Breast epithelium (tissue), 3 donors: ENCODE data around the gene RUNX3.

Experiments
- CTCF ChIP-seq, 3 donors: fragments of 450-650 bp; IDR thresholded peaks; one replicate each; pipeline ENCODE4 v1.5.1; 2016 to 2017; ENCODE audit warnings: antibody characterized with exemption in 3 of 3, mild to moderate bottlenecking in 3 of 3, moderate library complexity in 3 of 3
- POLR2A ChIP-seq: fragments of 450-650 bp; IDR thresholded peaks from one replicate; pipeline ENCODE4 v1.6.1; 2016; ENCODE audit warnings: antibody characterized with exemption, mild to moderate bottlenecking, moderate library complexity
- POLR2AphosphoS5 ChIP-seq, 3 donors: sonication (generic); formaldehyde crosslinking; IDR thresholded peaks; one replicate each; pipeline ENCODE4 v1.6.1; 2017; ENCODE audit warnings: antibody characterized with exemption in 3 of 3

DNA sequence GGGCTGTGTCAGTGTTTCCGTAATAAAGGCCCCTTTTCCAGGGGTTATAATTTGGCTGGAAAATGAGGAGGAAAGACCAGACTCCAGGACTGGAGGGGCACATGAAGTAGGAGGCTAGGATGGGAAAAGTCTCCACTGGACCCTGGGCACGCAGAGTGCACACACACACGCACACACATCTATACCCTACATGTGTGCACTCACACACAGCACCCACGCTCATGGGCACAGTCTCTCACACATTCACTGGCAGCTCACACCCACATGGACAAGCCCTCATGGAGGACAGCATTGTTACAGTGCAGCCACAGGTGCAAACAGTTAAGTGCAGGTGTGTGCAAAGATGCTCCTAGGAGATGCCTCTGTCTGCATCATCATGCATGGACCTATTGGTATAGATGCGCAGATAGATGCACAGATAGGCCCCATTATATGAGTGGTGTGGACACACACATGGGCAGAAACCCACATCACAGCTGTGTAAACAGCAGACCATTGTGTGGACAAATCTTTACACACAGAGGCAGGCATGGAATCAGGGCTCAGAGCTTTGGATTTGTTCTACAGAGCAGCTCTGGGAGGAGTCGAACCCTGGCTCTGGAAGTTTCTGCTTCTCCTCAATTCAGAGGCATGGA is 9.1 kb upstream of the RUNX3 start:
- no peak for TF ChIP-seq CTCF (IDR thresholded peaks at IDR 0.05)
- TF ChIP-seq POLR2A: no peak
- TF ChIP-seq POLR2AphosphoS5 (IDR thresholded peaks at IDR 0.05): no peak
